Testis (tissue), 3 donors: ENCODE measurements around the gene POU6F2. TPM values are rescaled to one million over a fixed set of nuclear protein-coding genes. Genes with fewer than 3 reads are reported as not detected.

ENCODE experiments used
- DNase-seq: peaks from one replicate; pipeline ENCODE4 v3.0.0-alpha.2; 2019
- H3K27ac ChIP-seq, 2 donors: fragments of 200-600 bp; sonication (generic); one replicate each; pipeline ENCODE4 v1.5.1; 2019
- H3K27me3 ChIP-seq: fragments of 200-600 bp; sonication (generic); one replicate; pipeline ENCODE4 v1.5.1; 2019
- H3K36me3 ChIP-seq: fragments of 200-600 bp; sonication (generic); one replicate; pipeline ENCODE4 v1.5.1; 2017; ENCODE audit warnings: low read depth; ENCODE audit errors: missing control alignments
- H3K4me1 ChIP-seq: fragments of 200-600 bp; sonication (generic); one replicate; pipeline ENCODE4 v1.5.1; 2019
- H3K4me3 ChIP-seq, 2 donors: fragments of 200-600 bp; sonication (generic); one replicate each; pipeline ENCODE4 v1.5.1; 2017 to 2019
- H3K9me3 ChIP-seq: fragments of 200-600 bp; sonication (generic); one replicate; pipeline ENCODE4 v1.5.1; 2017
- POLR2A ChIP-seq: fragments of 450-650 bp; IDR thresholded peaks from one replicate; pipeline ENCODE4 v1.6.1; 2017; ENCODE audit warnings: antibody characterized with exemption, mild to moderate bottlenecking, moderate library complexity
- WGBS, 2 donors: methylation state at CpG; one replicate each; pipeline ENCODE4 v1.1.5; 2018; 5-methylcytosine and 5-hydroxymethylcytosine counted together
- intact Hi-C: fragments of 100-400 bp; cut with DNase I; formaldehyde crosslinking; loops from one replicate; pipeline ENCODE4 v1.15.1; 2023; ENCODE audit warnings: low total_unique reads
- polyA plus RNA-seq: library from polyadenylated mRNA; stranded (reverse); fragments of 350-450 nt; fragmentation: Illumina TruSeq; extraction: RNeasy Lipid Tissue Mini Kit (QIAGEN cat#74804); gene quantifications from one replicate; pipeline ENCODE4 v1.2.3, GENCODE V29; 2014; ENCODE audit warnings: low read depth, low replicate concordance; ENCODE audit not compliant: insufficient read depth
- total RNA-seq, 2 donors: library from RNA; depleted of rRNA; stranded (reverse); fragments of >200 nt; gene quantifications; one replicate each; pipeline ENCODE4 v1.2.3, GENCODE V29; 2016
- TF ChIP-seq, protein P1 (sequence below), 3 experiments: fragments of 450-650 bp in 2 of 3; fragments of 200-600 bp in 1 of 3; sonication (generic) in 1 of 3; IDR thresholded peaks; one replicate each; pipeline ENCODE4 v1.5.1; 2016 to 2019; ENCODE audit warnings: antibody characterized with exemption in 3 of 3, mild to moderate bottlenecking in 2 of 3, moderate library complexity in 1 of 3

Gene POU6F2
- total and polyA plus RNA-seq, 3 donors from 2014 or later: 1.3 to 3.4 (median 1.7) TPM

GRCh38 chr7:39432807-39433416 lies 455.2 kb downstream of the POU6F2 start:
- Histone ChIP-seq H3K9me3 (no peaks in the 10 kb centered on the region), H3K36me3 (no peaks in the 10 kb centered on the region)
- TF ChIP-seq, protein P1, sequence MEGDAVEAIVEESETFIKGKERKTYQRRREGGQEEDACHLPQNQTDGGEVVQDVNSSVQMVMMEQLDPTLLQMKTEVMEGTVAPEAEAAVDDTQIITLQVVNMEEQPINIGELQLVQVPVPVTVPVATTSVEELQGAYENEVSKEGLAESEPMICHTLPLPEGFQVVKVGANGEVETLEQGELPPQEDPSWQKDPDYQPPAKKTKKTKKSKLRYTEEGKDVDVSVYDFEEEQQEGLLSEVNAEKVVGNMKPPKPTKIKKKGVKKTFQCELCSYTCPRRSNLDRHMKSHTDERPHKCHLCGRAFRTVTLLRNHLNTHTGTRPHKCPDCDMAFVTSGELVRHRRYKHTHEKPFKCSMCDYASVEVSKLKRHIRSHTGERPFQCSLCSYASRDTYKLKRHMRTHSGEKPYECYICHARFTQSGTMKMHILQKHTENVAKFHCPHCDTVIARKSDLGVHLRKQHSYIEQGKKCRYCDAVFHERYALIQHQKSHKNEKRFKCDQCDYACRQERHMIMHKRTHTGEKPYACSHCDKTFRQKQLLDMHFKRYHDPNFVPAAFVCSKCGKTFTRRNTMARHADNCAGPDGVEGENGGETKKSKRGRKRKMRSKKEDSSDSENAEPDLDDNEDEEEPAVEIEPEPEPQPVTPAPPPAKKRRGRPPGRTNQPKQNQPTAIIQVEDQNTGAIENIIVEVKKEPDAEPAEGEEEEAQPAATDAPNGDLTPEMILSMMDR (IDR thresholded peaks at IDR 0.05): no peak
- no peak for TF ChIP-seq POLR2A

DNA sequence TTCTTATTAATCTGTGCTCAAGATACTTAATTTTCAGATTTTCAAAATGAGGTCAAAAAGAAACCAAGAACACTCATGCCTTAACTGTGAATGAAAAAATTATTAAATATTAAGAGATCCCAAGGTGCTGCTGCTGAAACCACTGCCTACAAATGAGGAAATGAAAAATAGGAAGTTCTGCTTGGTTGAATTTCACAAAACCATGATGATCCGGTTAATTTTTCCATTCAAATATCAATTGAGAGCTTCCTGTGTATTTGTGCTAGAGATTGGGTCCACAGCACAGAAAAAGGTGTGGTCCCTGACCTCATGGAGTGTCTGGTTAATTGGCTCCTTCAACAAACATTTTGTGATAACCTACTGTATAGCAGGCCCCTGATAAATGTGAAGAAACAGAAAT lies 455.8 kb downstream of the POU6F2 start:
- no peak overlapping the region for H3K4me3 ChIP-seq
- no peaks in the 10 kb centered on the region for H3K27me3 ChIP-seq
- H3K4me1 ChIP-seq: no peaks in the 10 kb centered on the region
- no peak overlapping the region for H3K27ac ChIP-seq
- no peak for DNase-seq
- no peaks in the 10 kb centered on the region for H3K9me3 ChIP-seq
- no peaks in the 10 kb centered on the region for H3K36me3 ChIP-seq
- WGBS, 2 donors: 70 to 83% methylated on average over 1 of the region's 1 CpG
- intact Hi-C loops: no loop called here
- no peak for TF ChIP-seq POLR2A
- TF ChIP-seq, protein P1 (IDR thresholded peaks at IDR 0.05): no peak

More at GRCh38 chr7:39432807-39433416, 455.2 kb downstream of the POU6F2 start:
- H3K27ac ChIP-seq: no peak overlapping the region
- H3K4me3 ChIP-seq: no peak overlapping the region
- DNase-seq: no peak
- H3K4me1 ChIP-seq: no peaks in the 10 kb centered on the region
- H3K27me3 ChIP-seq: no peaks in the 10 kb centered on the region
- WGBS, 2 donors: 83 to 86% methylated on average over 13 of the region's 13 CpGs
- intact Hi-C loops: no loop called here

- 46 to 63% methylated on average over 3 of the region's 3 CpGs for WGBS, 2 donors
- H3K36me3 ChIP-seq: no peaks in the 10 kb centered on the region
Observed at GRCh38 chr7:39434012-39434411, 456.3 kb downstream of the POU6F2 start.

DNA sequence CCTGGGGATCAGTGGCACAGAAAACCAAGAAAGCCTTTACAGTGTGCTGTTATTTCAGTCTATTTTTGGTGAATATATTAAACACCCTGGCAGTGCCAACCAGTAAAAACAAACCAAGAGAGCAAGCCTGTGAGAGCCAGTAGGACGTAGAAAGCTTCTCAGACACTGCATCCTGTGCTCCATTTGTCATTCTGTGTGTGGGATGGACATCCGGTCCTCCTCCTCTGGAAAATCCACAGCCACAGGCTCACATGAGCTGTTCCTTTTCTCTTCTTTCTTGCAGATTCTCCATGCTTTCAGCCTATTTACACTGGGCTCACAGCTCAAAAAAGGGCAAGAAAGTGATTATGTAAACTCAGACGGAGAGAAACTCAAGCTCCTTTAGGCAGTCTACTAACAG lies 468.8 kb downstream of the POU6F2 start:
- Histone ChIP-seq H3K27ac (no peak overlapping the region), H3K4me3 (no peak overlapping the region), H3K9me3 (no peaks in the 10 kb centered on the region), H3K27me3 (no peaks in the 10 kb centered on the region), H3K4me1 (no peaks in the 10 kb centered on the region), H3K36me3 (no peaks in the 10 kb centered on the region)
- WGBS, 2 donors: 48 to 66% methylated on average over 3 of the region's 3 CpGs
- TF ChIP-seq, protein P1 (IDR thresholded peaks at IDR 0.05): no peak
- TF ChIP-seq POLR2A: no peak
- no peak for DNase-seq
- intact Hi-C loops: no loop called here

More at GRCh38 chr7:39434012-39434411, 456.3 kb downstream of the POU6F2 start:
- intact Hi-C loops: no loop called here
- H3K27ac ChIP-seq: no peak overlapping the region
- no peaks in the 10 kb centered on the region for H3K27me3 ChIP-seq
- no peak for DNase-seq
- no peak overlapping the region for H3K4me3 ChIP-seq
- TF ChIP-seq POLR2A: no peak
- TF ChIP-seq, protein P1 (IDR thresholded peaks at IDR 0.05): no peak
- H3K4me1 ChIP-seq: no peaks in the 10 kb centered on the region
- no peaks in the 10 kb centered on the region for H3K9me3 ChIP-seq

DNA sequence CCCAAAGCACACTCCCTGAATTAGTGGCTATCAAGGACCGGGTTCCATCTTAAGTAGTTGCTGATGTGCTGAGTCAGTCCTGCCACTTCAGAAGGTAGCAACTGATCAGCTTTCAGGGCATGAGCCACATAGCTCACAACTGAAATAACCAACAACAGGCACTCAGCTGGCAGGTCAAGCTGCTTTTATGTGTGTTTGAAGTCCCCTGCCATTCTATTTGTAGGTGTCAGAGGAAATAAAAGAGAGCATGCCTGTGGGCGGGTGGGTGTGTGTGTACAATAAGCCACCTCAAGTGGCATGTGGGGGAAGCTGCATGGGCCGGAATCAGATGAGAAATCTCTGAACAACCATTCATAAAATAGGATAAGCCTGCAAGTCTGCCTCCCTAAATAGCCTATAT lies 474.2 kb downstream of the POU6F2 start:
- Histone ChIP-seq H3K4me3 (no peak overlapping the region), H3K4me1 (no peaks in the 10 kb centered on the region), H3K9me3 (no peaks in the 10 kb centered on the region), H3K27ac (no peak overlapping the region), H3K27me3 (no peaks in the 10 kb centered on the region), H3K36me3 (no peaks in the 10 kb centered on the region)
- no peak for TF ChIP-seq POLR2A
- TF ChIP-seq, protein P1 (IDR thresholded peaks at IDR 0.05): no peak
- 84 to 85% methylated on average over 3 of the region's 3 CpGs for WGBS, 2 donors
- no peak for DNase-seq
- intact Hi-C loops: no loop called here
